GM12878 (cell line): ENCODE results near the gene DCTPP1. TPM values are rescaled to one million over a fixed set of nuclear protein-coding genes. Genes with fewer than 3 reads are reported as not detected.

ENCODE experiments used
- ATAC-seq: fragments of 200-7000 bp; cut with Tn5 transposase; 3 replicates; pipeline ENCODE4 v1.9.1; 2020; ENCODE audit warnings: mild to moderate bottlenecking, moderate library complexity
- BruUV-seq: library from RNA; stranded (reverse); fragments of 400-500 nt; replicated peaks from 2 replicates; lab custom pipeline; 2021; lab: Mats Ljungman, UMichigan
- CTCF ChIA-PET: fragments of 300-600 bp; sonication (Branson Sonifier 250); formaldehyde crosslinking; extraction: SDS; loops from one replicate; lab custom pipeline; 2021; ENCODE audit warnings: inconsistent platforms; lab: Yijun Ruan, JAX
- POLR2A ChIA-PET: fragments of 350-600 bp; formaldehyde crosslinking; extraction: SDS; loops from one replicate; lab custom pipeline; 2021; ENCODE audit warnings: inconsistent platforms; lab: Charles Lee
- RAD21 ChIA-PET: fragments of 300-600 bp; sonication (Branson Sonifier 250); formaldehyde crosslinking; loops from one replicate; lab custom pipeline; 2023; ENCODE audit warnings: antibody characterized with exemption; ENCODE audit not compliant: unreplicated experiment; lab: Charles Lee
- SMC1A ChIA-PET: fragments of 300-600 bp; sonication (Branson Sonifier 250); formaldehyde crosslinking; loops from one replicate; lab custom pipeline; 2023; ENCODE audit not compliant: unreplicated experiment, uncharacterized antibody; lab: Charles Lee
- DNase-seq: peaks from one replicate; pipeline ENCODE4 v3.0.0-alpha.2; 2011; ENCODE audit warnings: low read depth, low spot score
- FAIRE-seq: peaks from 3 replicates; lab custom pipeline; 2011; peaks lifted over from hg19 to GRCh38; lab: Jason Lieb, UNC
- H2AFZ ChIP-seq: 2 replicates; pipeline ENCODE4 v1.6.0; 2011; ENCODE audit warnings: low read depth, low read length, control low read depth; ENCODE audit not compliant: control insufficient read depth
- H3K27ac ChIP-seq: 2 replicates; pipeline ENCODE4 v1.5.1; 2011; ENCODE audit warnings: control low read depth; ENCODE audit not compliant: control insufficient read depth, insufficient read depth
- H3K27me3 ChIP-seq, 2 experiments: replicated peaks in 1 of 2; 2 replicates each; pipeline versions ENCODE4 v1.6.0 to v1.6.1; 2011; ENCODE audit warnings: low read length in 1 of 2; ENCODE audit not compliant: control insufficient read depth in 2 of 2, insufficient read depth in 2 of 2
- H3K36me3 ChIP-seq, 2 experiments: 2 replicates each; pipeline ENCODE4 v1.5.1; 2011; ENCODE audit warnings: low read length in 1 of 2; ENCODE audit not compliant: control insufficient read depth in 2 of 2, insufficient read depth in 2 of 2
- H3K4me1 ChIP-seq: 2 replicates; pipeline ENCODE4 v1.6.1; 2011; ENCODE audit warnings: mild to moderate bottlenecking, low read length, moderate library complexity, mixed read lengths; ENCODE audit not compliant: control insufficient read depth, insufficient read depth
- H3K4me2 ChIP-seq: 2 replicates; pipeline ENCODE4 v1.6.0; 2011; ENCODE audit warnings: control low read depth; ENCODE audit not compliant: control insufficient read depth, insufficient read depth
- H3K4me3 ChIP-seq: fragments of 200-600 bp; sonication (generic); 2 replicates; pipeline ENCODE4 v1.5.1; 2016
- H3K79me2 ChIP-seq: 2 replicates; pipeline ENCODE4 v1.6.0; 2011; ENCODE audit warnings: low read length; ENCODE audit not compliant: control insufficient read depth, insufficient read depth
- H3K9ac ChIP-seq: 2 replicates; pipeline ENCODE4 v1.8.0; 2011; ENCODE audit warnings: low read length, control low read depth, mixed read lengths; ENCODE audit not compliant: control insufficient read depth, insufficient read depth
- H3K9me3 ChIP-seq: replicated peaks from 3 replicates; pipeline ENCODE4 v1.5.1; 2011; ENCODE audit warnings: mild to moderate bottlenecking, low read length; ENCODE audit not compliant: control insufficient read depth, insufficient read depth
- H4K20me1 ChIP-seq: 2 replicates; pipeline ENCODE4 v1.6.0; 2011; ENCODE audit not compliant: control insufficient read depth, insufficient read depth
- BACH1 ChIP-seq: fragments of 450-650 bp; IDR thresholded peaks from 2 replicates; pipeline ENCODE4 v1.6.1; 2017; ENCODE audit warnings: mild to moderate bottlenecking, borderline replicate concordance
- HDGF ChIP-seq: fragments of 450-650 bp; IDR thresholded peaks from 2 replicates; pipeline ENCODE4 v1.6.1; 2016; ENCODE audit warnings: antibody characterized with exemption
- IKZF2 ChIP-seq, 2 experiments: fragments of 450-650 bp; IDR thresholded peaks; 2 replicates each; pipeline ENCODE4 v1.6.1; 2017; ENCODE audit warnings: mild to moderate bottlenecking in 2 of 2, moderate library complexity in 2 of 2
- whole genome bisulfite sequencing: methylation state at CpG from one replicate; pipeline ENCODE4 v1.1.6; 2016; ENCODE audit warnings: low lambda C conversion rate; ENCODE audit not compliant: insufficient replicate concordance, insufficient coverage; ENCODE audit errors: missing lambda C conversion rate; 5-methylcytosine and 5-hydroxymethylcytosine counted together
- in situ Hi-C: fragments of 300-500 bp; cut with MboI; formaldehyde crosslinking; loops from 9 replicates; pipeline ENCODE4 v1.14.3; 2018; ENCODE audit warnings: mixed read lengths
- intact Hi-C: fragments of 100-400 bp; cut with micrococcal nuclease; formaldehyde crosslinking; loops from one replicate; pipeline ENCODE4 v1.14.2; 2022; ENCODE audit not compliant: unreplicated experiment
- polyA plus RNA-seq, 11 experiments: library from polyadenylated mRNA; depleted of rRNA in 4 of 11; unstranded in 6 of 11; stranded (reverse) in 5 of 11; fragments of >200 nt; fragmentation: Nextera tagmentation in 4 of 11; fragmentation: Illumina TruSeq in 1 of 11; extraction: Ambion mirVana in 4 of 11; extraction: Trizol in 1 of 11; gene quantifications; 1 replicate in 1 of 11; 2 replicates in 10 of 11; pipeline versions ENCODE4 v1.2.1 to v1.2.3, GENCODE V29; 2011 to 2016; ENCODE audit warnings: inconsistent platforms in 2 of 11, missing spikeins in 2 of 11, low read depth in 1 of 11
- total RNA-seq, 4 experiments: library from RNA; depleted of rRNA in 3 of 4; stranded (reverse); fragments of >200 nt in 3 of 4; fragmentation: Illumina TruSeq in 1 of 4; extraction: Trizol in 1 of 4; gene quantifications; 2 replicates each; pipeline versions ENCODE4 v1.2.1 to v1.2.3, GENCODE V29; 2013 to 2021

Gene DCTPP1
- total and polyA plus RNA-seq, 10 of the 15 experiments (the other 5 are each of a cell fraction or from before 2014, with no cell fraction given), result 72.1 to 266 (median 157) TPM

GRCh38 chr16:30395992-30396585 lies 33.7 kb downstream of the DCTPP1 start:
- Histone ChIP-seq H2AFZ (peak overlapping the region; percentile 72), H3K27me3 (no peaks in the 10 kb centered on the region), H3K9me3 (no peaks in the 10 kb centered on the region), H3K9ac (peak overlapping the region; percentile 63), H3K27ac (peak overlapping the region; percentile 42; the same call in 1 of the 2 replicates), H3K4me2 (peak overlapping the region; percentile 92), H3K36me3 (peaks cover 0 to 2% of the 10 kb centered on the region in 2 experiments; a peak in 3 of 4 replicates), H4K20me1 (no peaks in the 10 kb centered on the region), H3K4me3 (peak overlapping the region; percentile 92), H3K4me1 (peaks cover 13% of the 10 kb centered on the region), H3K79me2 (peaks cover 5% of the 10 kb centered on the region)
- SMC1A ChIA-PET, result interaction anchor here (1.2 to 2.4 kb wide), 6 partner anchors 10 to 140 kb away, joined by 3 to 12 read pairs (median 7); partner anchors contain the start of genes DCTPP1, SEPTIN1, TBC1D10B and ZNF771
- CTCF ChIA-PET, result interaction anchor here (0.9 to 3.3 kb wide), 9 partner anchors 8 to 202 kb away, joined by 3 to 29 read pairs (median 3); partner anchors contain the start of genes DCTPP1, SEPTIN1 and ZNF771
- TF ChIP-seq IKZF2 (IDR thresholded peaks at IDR 0.05), result 0 out of 4 replicates have a peak, but pooled peaks of 1 of the 2 experiments have one; percentile 17
- TF ChIP-seq BACH1, result no peak
- 0 out of 2 replicates have a peak, but pooled peaks have one; percentile 15 for TF ChIP-seq HDGF
- FAIRE-seq, result peak; percentile 44
- WGBS, result 43% methylated on average over 13 of the region's 13 CpGs
- ATAC-seq, result peak; percentile 10; the same call in 2 of the 3 replicates
- intact Hi-C loops, result no loop called here
- TSS peak; percentile 75 for BruUV-seq
- DNase-seq, result no peak
- POLR2A ChIA-PET, result interaction anchor here (0.7 to 3.1 kb wide), 8 partner anchors 9 to 638 kb away, joined by 3 to 25 read pairs (median 6); partner anchors contain the start of genes ITGAL, SEPTIN1, STX4 and ZNF771
- in situ Hi-C loops, result no loop called here
- RAD21 ChIA-PET, result interaction anchor here (0.9 to 2.4 kb wide), 8 partner anchors 12 to 267 kb away, joined by 3 to 32 read pairs (median 6); partner anchors contain the start of genes SEPTIN1, ZNF747 and ZNF771
